Fibroblast of lung (primary cell): ENCODE results near the gene SSX3. TPM values are rescaled to one million over a fixed set of nuclear protein-coding genes. Genes with fewer than 3 reads are reported as not detected.
"Not testable (repeated sequence)": the region's sequence is repeated elsewhere in the genome, so short reads cannot be mapped to it uniquely, and the experiment has no call there.

Experiments
- DNase-seq, 2 donors: peaks; one replicate each; pipeline versions ENCODE4 v3.0.0 to v3.0.0-alpha.2; 2010; ENCODE audit warnings: low read depth in 2 of 2
- H2AFZ ChIP-seq: 2 replicates; pipeline ENCODE4 v1.5.1; 2012; ENCODE audit warnings: low read length, control low read depth, inconsistent platforms
- H3K27ac ChIP-seq: 2 replicates; pipeline ENCODE4 v1.5.1; 2011; ENCODE audit warnings: low read length, control low read depth; ENCODE audit not compliant: insufficient read depth
- H3K27me3 ChIP-seq: 2 replicates; pipeline ENCODE4 v1.5.1; 2011; ENCODE audit warnings: mild to moderate bottlenecking, low read length; ENCODE audit not compliant: control insufficient read depth, insufficient read depth
- H3K36me3 ChIP-seq: 2 replicates; pipeline ENCODE4 v1.5.1; 2011; ENCODE audit warnings: low read length; ENCODE audit not compliant: control insufficient read depth, insufficient read depth
- H3K4me1 ChIP-seq: 2 replicates; pipeline ENCODE4 v1.5.1; 2011; ENCODE audit warnings: low read length; ENCODE audit not compliant: control insufficient read depth, insufficient read depth; ENCODE audit errors: extremely low read depth
- H3K4me2 ChIP-seq: 2 replicates; pipeline ENCODE4 v1.5.1; 2011; ENCODE audit warnings: low read length, control low read depth; ENCODE audit not compliant: insufficient read depth; ENCODE audit errors: extremely low read depth
- H3K4me3 ChIP-seq, 4 experiments: fragments of 200-600 bp in 1 of 4; sonication (generic) in 1 of 4; replicated peaks in 1 of 4; 2 replicates each; pipeline ENCODE4 v1.5.1; 2011 to 2016; ENCODE audit warnings: low read length in 4 of 4, low read depth in 3 of 4, mild to moderate bottlenecking in 3 of 4, control low read depth in 2 of 4, inconsistent platforms in 1 of 4, mixed read lengths in 1 of 4; ENCODE audit not compliant: insufficient read depth in 1 of 4; ENCODE audit errors: control extremely low read depth in 1 of 4
- H3K79me2 ChIP-seq: 2 replicates; pipeline ENCODE4 v1.5.1; 2012; ENCODE audit warnings: mild to moderate bottlenecking, low read length, inconsistent platforms; ENCODE audit not compliant: control insufficient read depth, insufficient read depth
- H3K9ac ChIP-seq: 2 replicates; pipeline ENCODE4 v1.5.1; 2011; ENCODE audit warnings: mild to moderate bottlenecking, low read length, control low read depth; ENCODE audit not compliant: insufficient read depth
- H3K9me3 ChIP-seq: 2 replicates; pipeline ENCODE4 v1.5.1; 2012; ENCODE audit warnings: low read depth, low read length; ENCODE audit not compliant: control insufficient read depth, insufficient read depth
- H4K20me1 ChIP-seq: 2 replicates; pipeline ENCODE4 v1.5.1; 2011; ENCODE audit warnings: low read length; ENCODE audit not compliant: control insufficient read depth, insufficient read depth; ENCODE audit errors: extremely low read depth
- polyA minus RNA-seq: library from RNA; depleted of rRNA, polyadenylated mRNA; stranded (reverse); fragments of >200 nt; gene quantifications from 2 replicates; pipeline ENCODE4 v1.2.3, GENCODE V29; 2011; ENCODE audit warnings: low replicate concordance
- polyA plus RNA-seq, 2 donors: library from polyadenylated mRNA; depleted of rRNA in 1 of 2; stranded (reverse) in 1 of 2; unstranded in 1 of 2; fragments of >200 nt; gene quantifications; 2 replicates each; pipeline ENCODE4 v1.2.1, GENCODE V29; 2011 to 2012; ENCODE audit warnings: missing spikeins in 1 of 2
- total RNA-seq: library from RNA; depleted of rRNA; stranded (reverse); fragments of >200 nt; gene quantifications from 2 replicates; pipeline ENCODE4 v1.2.1, GENCODE V29; 2014

Gene SSX3
- not detected in 2 replicates for total RNA-seq
- not detected in 2 replicates for polyA plus RNA-seq
- not detected in 2 replicates for polyA plus RNA-seq (2012)
- not detected in 2 replicates for polyA minus RNA-seq

GRCh38 chrX:48356315-48357094 lies at the start of gene SSX3:
SSX3 (minus strand) TSS chrX:48356703; CDS start chrX:48355249, 1,454 bp downstream.
- not testable (repeated sequence) for H3K79me2 ChIP-seq, H4K20me1 ChIP-seq, H2AFZ ChIP-seq, DNase-seq, H3K4me2 ChIP-seq, H3K9me3 ChIP-seq, H3K27ac ChIP-seq, H3K36me3 ChIP-seq, H3K9ac ChIP-seq, H3K4me1 ChIP-seq, H3K27me3 ChIP-seq, H3K4me3 ChIP-seq

- DNase-seq, H3K9me3 ChIP-seq: not testable (repeated sequence)
Observed at GRCh38 chrX:48397825-48398224, 41.3 kb upstream of the SSX3 start.

GRCh38 chrX:48396931-48397330 lies 40.4 kb upstream of the SSX3 start:
- H3K79me2 ChIP-seq, H3K9ac ChIP-seq, H3K27ac ChIP-seq, H2AFZ ChIP-seq, H3K9me3 ChIP-seq, H3K4me1 ChIP-seq, H3K4me3 ChIP-seq, H3K36me3 ChIP-seq, H3K4me2 ChIP-seq, H3K27me3 ChIP-seq, DNase-seq, H4K20me1 ChIP-seq: not testable (repeated sequence)

More at GRCh38 chrX:48397825-48398224, 41.3 kb upstream of the SSX3 start:
- not testable (repeated sequence) for H3K27me3 ChIP-seq, H3K36me3 ChIP-seq, H3K4me3 ChIP-seq, H4K20me1 ChIP-seq, H3K27ac ChIP-seq, H2AFZ ChIP-seq, H3K4me2 ChIP-seq, H3K4me1 ChIP-seq, H3K79me2 ChIP-seq, H3K9ac ChIP-seq

GRCh38 chrX:48383239-48383638 lies 26.7 kb upstream of the SSX3 start, which contains the start of gene SSX4:
SSX4 (plus strand) TSS chrX:48383539; CDS start chrX:48384054, 515 bp downstream.
- H4K20me1 ChIP-seq, DNase-seq, H3K79me2 ChIP-seq, H2AFZ ChIP-seq, H3K4me2 ChIP-seq, H3K27ac ChIP-seq, H3K4me3 ChIP-seq, H3K27me3 ChIP-seq, H3K4me1 ChIP-seq, H3K9me3 ChIP-seq, H3K9ac ChIP-seq, H3K36me3 ChIP-seq: not testable (repeated sequence)

GRCh38 chrX:48370408-48370807 lies 13.9 kb upstream of the SSX3 start:
- H3K27ac ChIP-seq, DNase-seq, H3K79me2 ChIP-seq, H3K4me3 ChIP-seq, H3K36me3 ChIP-seq, H2AFZ ChIP-seq, H3K4me1 ChIP-seq, H4K20me1 ChIP-seq, H3K9ac ChIP-seq, H3K9me3 ChIP-seq, H3K27me3 ChIP-seq, H3K4me2 ChIP-seq: not testable (repeated sequence)

GRCh38 chrX:48367717-48368408 lies 11.4 kb upstream of the SSX3 start:
- H3K4me1 ChIP-seq, H3K27me3 ChIP-seq, H3K4me3 ChIP-seq, H3K4me2 ChIP-seq, H3K27ac ChIP-seq, H3K9me3 ChIP-seq, DNase-seq, H3K9ac ChIP-seq, H3K36me3 ChIP-seq, H4K20me1 ChIP-seq, H2AFZ ChIP-seq, H3K79me2 ChIP-seq: not testable (repeated sequence)
